DMS79 treated with DMSO at 0.1 percent for 48 hours (cell line): ENCODE data around the gene MKI67.
A peak's percentile ranks its signal among the peaks of the same experiment; 100 is the strongest.
"Not testable (repeated sequence)": the region's sequence is repeated elsewhere in the genome, so short reads cannot be mapped to it uniquely, and the experiment has no call there.

Experiments used
- DNase-seq: peaks from one replicate; lab custom pipeline; 2025; lab: John Stamatoyannopoulos, UW

Gene MKI67

DNA sequence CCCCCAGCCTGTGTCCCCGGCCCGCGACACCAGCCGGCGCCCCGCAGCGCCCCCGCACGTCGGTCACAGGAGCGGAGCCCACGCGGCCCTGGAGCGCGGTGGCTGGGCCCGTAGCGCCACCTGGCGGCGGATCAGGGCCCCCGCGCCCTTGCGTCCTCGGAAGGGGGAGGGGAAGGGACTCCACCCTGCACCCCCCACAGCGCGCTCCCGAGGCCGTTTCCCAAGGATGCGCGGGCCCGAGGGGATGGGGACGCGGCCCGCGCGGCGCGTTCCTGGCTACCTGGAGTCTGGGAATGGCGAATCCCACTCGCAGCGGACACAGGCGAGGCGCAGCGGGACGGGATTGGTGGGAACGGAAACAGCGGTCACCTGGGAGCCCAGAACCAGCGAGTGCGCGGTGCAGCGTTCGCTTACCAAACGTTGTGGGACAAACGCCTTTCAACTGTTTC is 23.8 kb upstream of the MKI67 start:
- DNase-seq = peak; percentile 45

- no peak for DNase-seq
Observed at GRCh38 chr10:128149267-128150014, 23.2 kb upstream of the MKI67 start.

DNA sequence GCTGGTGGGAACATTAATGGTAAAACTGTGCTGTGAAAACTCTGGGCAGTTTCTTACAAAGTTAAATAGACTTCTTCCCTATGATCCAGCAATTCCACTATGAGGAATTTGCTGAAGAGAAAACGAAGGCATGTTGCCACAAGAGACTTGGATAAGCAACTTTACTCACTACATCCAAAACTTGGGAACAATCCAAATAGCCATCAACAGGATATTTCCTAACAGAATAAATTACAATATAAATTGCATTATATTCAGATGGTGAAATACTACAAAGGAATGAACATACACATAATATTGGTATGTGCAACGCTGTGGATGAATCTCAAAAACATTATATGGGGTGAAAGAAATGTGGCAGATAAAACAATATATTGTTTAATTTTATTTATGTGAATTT is 21.4 kb upstream of the MKI67 start:
- DNase-seq = no peak

DNA sequence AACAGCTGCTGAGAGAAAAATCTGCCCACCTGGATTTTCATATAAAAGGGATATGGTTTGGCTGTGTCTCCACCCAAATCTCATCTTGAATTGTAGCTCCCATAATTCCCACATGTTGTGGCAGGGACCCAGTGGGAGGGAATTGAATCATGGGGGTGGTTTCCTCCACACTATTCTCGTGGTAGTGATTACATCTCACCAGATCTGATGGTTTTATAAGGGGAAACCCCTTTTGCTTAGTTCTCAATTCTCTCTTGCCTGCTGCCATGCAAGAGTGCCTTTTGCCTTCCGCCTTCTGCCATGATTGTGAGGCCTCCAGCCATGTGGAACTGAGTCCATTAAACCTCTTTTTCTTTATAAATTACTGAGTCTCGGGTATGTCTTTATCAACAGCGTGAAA is 20.8 kb upstream of the MKI67 start:
- no peak for DNase-seq

DNA sequence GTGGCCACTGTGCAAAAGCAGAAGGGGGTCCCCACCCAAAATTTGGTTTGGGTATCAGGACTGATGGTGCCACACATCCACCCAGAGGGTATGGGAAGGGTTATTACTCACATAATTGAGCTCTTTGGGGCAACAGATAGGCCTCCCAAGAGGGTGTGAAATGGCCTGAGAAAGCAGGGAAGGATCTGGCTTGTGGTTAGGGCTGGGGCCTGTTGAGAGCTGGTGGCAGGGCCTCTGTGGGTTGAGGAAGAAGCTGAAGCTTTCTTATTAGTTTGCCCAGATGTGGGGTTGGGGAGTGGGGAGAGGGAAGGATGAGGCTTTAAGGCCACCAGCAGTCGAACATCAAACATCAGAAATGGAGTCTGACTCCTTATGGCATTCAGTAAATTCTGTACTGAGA is 18.3 kb upstream of the MKI67 start:
- DNase-seq = no peak

GRCh38 chr10:128143531-128143930 is 17.3 kb upstream of the MKI67 start:
- no peak for DNase-seq

GRCh38 chr10:128140425-128140824 is 14.2 kb upstream of the MKI67 start:
- DNase-seq = no peak

GRCh38 chr10:128138429-128138828 is 12.2 kb upstream of the MKI67 start:
- not testable (repeated sequence) for DNase-seq

DNA sequence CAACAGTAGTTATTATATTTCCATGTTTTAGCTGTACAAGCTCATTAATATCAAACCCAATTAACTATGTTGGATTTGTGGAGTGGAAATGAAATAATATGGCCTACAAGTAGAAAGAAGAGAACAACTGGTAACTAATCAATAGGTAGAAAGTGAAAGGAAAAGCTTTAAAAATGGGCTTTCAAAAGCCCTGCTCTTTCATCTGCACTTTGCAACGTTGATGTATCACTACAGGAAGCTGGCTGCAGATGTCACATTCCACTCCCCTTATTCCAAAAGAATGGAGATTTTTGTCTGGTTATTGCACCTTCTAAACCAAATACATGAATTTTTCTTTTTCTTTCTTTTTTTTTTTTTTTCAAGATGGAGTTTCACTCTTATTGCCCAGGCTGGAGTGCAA is 11.7 kb upstream of the MKI67 start:
- DNase-seq = no peak

DNA sequence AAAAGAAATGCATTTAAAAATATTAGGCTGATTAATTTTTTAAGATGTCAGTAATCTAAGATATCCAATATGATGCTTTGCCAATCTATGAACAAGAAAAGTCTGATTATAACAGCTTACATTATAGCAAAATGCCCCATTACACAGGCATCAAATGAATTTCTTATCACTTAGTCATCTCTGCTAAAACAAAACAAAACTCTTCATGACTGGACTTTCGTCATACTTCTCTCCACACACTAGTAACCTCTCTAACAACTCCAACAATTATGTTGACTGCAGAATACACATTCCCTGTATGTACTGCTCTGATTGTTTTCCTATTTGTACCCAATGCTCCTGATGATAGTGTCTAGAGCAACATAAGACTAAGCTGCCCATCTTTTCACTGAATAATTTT is 3.8 kb upstream of the MKI67 start:
- no peak for DNase-seq

- no peak for DNase-seq
Observed at GRCh38 chr10:128128582-128128981, 2.4 kb upstream of the MKI67 start.

- DNase-seq = no peak
Observed at GRCh38 chr10:128125416-128125943, 743 bp downstream of the MKI67 start.

GRCh38 chr10:128124813-128125403 is 1.3 kb downstream of the MKI67 start:
- no peak for DNase-seq

GRCh38 chr10:128123846-128124245 is 2.4 kb downstream of the MKI67 start:
- DNase-seq = no peak

- DNase-seq = no peak
Observed at GRCh38 chr10:128122931-128123330, 3.3 kb downstream of the MKI67 start.

DNA sequence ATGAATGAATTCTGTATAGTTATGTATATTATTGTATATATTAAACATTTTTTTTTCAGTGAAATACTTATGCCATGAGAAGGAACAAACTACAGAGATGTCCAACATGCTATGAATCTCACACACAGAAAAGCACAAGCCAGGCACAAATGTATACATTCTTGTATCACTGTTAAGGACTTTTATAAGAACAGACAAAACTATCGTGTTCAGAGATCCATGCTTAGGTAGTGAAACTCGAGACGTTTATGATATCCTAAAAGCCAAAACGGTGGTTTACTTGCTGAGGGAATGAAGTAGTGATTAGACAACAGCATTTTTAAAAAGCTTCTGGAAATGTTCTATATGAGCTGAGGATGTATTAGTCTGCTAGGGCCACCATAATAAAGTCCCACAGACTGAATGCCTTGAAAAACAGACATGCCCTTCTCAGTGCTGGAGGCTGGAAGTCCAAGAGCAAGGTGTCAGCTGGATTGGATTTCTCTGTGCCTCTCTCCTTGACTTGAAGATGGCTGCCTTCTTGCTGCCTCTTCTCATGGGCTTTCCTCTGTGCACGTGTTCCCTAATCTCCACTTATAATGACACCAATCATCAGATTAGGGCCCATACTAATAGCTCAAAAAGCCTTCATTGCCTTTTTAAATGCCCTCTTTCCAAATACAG is 4.3 kb downstream of the MKI67 start:
- DNase-seq = no peak

DNA sequence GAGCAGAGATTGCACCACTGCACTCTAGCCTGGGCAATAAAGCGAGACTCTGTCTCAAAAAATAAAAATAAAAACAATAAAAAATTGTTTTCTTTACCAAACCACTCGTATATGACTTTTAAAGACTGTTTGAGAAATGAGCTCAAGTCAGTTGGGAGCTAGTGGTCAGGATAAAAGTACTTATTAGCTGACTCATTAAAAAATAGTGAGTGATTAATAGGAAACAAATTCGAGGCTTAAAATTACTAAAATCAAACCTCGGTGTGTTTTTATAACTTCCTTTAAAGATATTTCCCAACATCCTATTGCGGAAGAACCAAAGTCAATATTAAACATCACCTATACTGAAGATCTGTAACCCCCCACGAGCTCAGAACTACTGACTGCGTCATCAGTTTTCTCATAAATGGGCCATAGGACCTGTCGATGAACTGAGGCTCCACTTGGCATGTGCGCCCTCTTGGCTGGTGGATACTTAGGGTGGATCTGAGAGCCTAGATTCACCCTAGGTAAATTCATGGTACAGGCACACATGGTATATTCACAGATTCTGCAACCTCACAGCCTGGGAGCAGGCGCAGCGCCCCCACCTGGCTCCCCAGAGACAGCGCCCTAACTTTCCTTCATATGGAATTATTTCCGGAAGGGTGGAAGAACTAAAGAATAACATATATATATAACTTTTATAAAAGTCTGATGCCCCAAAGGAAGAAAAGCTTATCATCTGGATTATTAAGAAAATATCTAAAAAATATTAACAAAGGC is 9.2 kb downstream of the MKI67 start:
- no peak for DNase-seq

DNA sequence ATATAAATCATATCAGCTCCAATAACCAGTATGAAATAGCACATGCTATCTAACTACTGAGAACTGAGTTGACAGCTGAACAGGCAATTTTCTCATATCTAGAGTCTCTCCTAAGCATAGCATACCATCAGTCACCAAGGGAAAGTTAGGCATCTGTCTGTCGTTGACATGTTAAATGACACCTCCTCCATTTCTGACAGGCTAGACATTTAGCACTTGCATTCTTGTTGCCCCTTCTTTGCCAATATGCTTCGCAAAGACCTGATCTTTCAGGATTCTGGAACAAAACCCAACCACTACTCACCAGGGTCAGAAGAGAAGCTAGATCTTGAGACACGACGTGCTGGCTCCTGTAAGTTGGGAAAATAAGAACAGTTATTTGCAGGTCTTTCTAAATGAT is 10.0 kb downstream of the MKI67 start:
- no peak for DNase-seq

DNA sequence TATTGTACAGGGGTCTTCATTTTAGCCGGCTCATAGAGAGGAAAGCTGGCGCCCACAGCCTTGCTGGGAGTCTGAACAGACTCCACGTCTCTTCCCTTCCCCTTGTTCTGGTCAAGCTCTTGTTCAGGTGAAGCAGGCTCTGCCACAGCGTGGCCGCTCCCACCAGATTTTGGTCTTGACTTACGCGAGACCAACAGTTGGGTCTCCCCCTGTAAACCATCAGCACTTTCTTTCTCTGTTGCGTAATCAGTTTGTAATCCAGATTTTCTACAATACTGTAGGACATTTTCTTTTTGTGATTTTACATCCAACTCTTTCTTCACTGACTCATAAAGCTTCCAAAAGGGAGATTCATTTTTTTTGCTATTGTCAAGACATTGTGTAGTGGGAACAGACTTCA is 10.9 kb downstream of the MKI67 start:
- no peak for DNase-seq

- DNase-seq = no peak
Observed at GRCh38 chr10:128114901-128115300, 11.3 kb downstream of the MKI67 start.

DNA sequence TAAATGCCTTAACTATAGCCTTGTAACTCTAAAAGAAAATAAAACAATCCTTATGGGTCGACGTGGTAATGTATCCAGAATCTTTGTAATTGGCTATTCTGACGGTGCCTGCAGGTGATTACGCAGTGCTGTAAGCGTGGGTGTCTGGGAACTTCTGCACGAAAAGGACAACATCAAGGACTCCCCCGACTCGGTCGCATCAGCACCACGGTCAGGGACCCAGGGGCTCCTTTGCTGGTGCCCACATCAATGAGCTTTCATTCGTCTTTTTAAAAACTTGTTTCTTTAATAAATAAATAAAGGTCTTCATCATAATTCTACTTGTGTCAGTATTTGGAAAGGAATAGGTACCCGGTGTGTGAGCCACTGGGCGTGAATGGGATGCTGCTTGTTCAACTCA is 13.2 kb downstream of the MKI67 start:
- no peak for DNase-seq

DNA sequence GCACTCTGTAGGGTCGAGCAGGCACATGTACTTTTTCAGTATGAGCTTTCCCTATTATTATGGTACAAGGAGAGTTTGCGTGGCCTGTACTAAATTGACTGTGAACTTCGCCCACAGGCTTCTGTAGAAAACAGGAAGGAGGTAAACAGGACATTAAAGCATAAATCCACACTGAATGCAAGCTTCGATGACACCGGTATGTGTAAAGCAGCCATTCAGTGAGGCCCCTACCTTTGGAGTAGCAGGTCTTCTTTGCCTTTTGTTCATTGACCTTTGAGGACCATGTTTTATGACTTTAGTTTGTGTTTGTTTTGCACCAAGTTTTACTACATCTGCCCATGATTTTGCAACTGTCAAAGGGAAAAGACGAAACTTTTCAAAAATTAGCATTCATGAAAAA is 14.5 kb downstream of the MKI67 start:
- DNase-seq = no peak
